Measurements from ENCODE around the gene PNPLA2.

PNPLA2 gene

GRCh38 chr11:782264-783174 lies 36.2 kb upstream of the PNPLA2 start:
- H3K36me3 Mint-ChIP-seq (ENCODE audit: low read depth), result peaks cover 10% of the 10 kb centered on the region
- peak overlapping the region; percentile 79 for H3K27ac Mint-ChIP-seq
- no peak for TF ChIP-seq CTCF (IDR thresholded peaks at IDR 0.05)

GRCh38 chr11:783581-784015 lies 35.1 kb upstream of the PNPLA2 start:
- peak; percentile 88 for DNase-seq
- Mint-ChIP-seq H3K9me3 (no peaks in the 10 kb centered on the region), H3K4me1 (peaks cover 38% of the 10 kb centered on the region), H3K4me3 (peak overlapping the region; percentile 48), H3K27ac (peak overlapping the region; percentile 73), H3K36me3 (ENCODE audit: low read depth) (peaks cover 10% of the 10 kb centered on the region), H3K27me3 (ENCODE audit: low read depth, poor library complexity) (peaks cover 12% of the 10 kb centered on the region)
- peak; percentile 77 for TF ChIP-seq CTCF (IDR thresholded peaks at IDR 0.05)

More at GRCh38 chr11:782264-783174, 36.2 kb upstream of the PNPLA2 start:
- Mint-ChIP-seq H3K4me3 (no peak overlapping the region), H3K4me1 (peaks cover 38% of the 10 kb centered on the region), H3K27me3 (ENCODE audit: low read depth, poor library complexity) (peaks cover 12% of the 10 kb centered on the region), H3K9me3 (no peaks in the 10 kb centered on the region)
- peak; percentile 4 for DNase-seq

DNA sequence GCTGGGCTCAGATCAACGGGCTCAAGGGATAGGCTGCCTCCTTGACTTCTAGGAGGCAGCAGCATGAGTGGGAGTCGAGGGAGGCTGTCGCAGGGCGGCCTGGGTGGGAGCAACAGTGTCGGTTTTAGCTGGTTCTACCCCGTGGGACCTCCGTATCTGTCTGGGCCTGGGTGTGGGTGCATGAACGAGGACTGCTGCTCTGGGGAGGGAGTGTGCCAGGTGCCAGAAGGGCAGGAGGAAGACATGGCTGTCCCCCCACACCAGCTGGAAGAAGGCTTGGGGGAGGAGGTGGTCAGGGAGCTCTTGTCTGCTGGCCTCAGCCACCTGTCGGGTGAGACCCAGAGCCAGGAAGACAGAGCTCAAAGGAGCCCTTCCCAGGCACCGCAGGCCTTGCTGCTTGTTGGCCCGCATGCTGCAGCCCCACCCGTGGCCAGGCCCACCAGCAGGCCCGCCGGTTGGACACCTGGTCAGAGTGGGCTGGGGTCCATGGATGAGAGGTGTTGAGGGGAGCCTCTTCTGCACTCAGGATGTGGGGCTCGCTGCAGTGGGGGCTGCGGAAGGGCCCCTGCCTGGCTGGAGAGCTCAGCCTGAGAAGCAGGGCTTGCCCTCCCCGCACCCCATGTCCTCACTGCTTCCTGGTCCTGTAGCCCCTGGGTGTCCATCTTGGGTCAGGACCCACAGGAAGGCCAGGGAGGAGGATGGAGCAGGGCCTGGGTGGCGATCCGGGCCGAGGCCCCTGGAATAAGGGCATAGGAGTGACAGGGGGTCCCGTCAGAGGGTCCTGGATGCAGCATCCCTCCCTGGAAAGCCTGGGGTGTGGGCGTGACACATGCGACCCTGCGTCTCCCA lies 32.3 kb upstream of the PNPLA2 start:
- Mint-ChIP-seq H3K9me3 (no peaks in the 10 kb centered on the region), H3K4me1 (peaks cover 32% of the 10 kb centered on the region), H3K27me3 (ENCODE audit: low read depth, poor library complexity) (peaks cover 15% of the 10 kb centered on the region), H3K4me3 (no peak overlapping the region), H3K36me3 (ENCODE audit: low read depth) (peaks cover 5% of the 10 kb centered on the region), H3K27ac (no peak overlapping the region)
- no peak for DNase-seq
- no peak for TF ChIP-seq CTCF (IDR thresholded peaks at IDR 0.05)

GRCh38 chr11:787084-787675 lies 31.5 kb upstream of the PNPLA2 start:
- Mint-ChIP-seq H3K27me3 (ENCODE audit: low read depth, poor library complexity) (peaks cover 15% of the 10 kb centered on the region), H3K27ac (no peak overlapping the region), H3K4me3 (no peak overlapping the region), H3K9me3 (no peaks in the 10 kb centered on the region), H3K36me3 (ENCODE audit: low read depth) (peaks cover 5% of the 10 kb centered on the region), H3K4me1 (peaks cover 29% of the 10 kb centered on the region)
- no peak for TF ChIP-seq CTCF (IDR thresholded peaks at IDR 0.05)
- DNase-seq, result no peak

GRCh38 chr11:788009-788640 lies 30.6 kb upstream of the PNPLA2 start:
- no peak for TF ChIP-seq CTCF (IDR thresholded peaks at IDR 0.05)

More at GRCh38 chr11:788009-788640, 30.6 kb upstream of the PNPLA2 start:
- H3K4me3 Mint-ChIP-seq, result no peak overlapping the region
- DNase-seq, result no peak
- no peaks in the 10 kb centered on the region for H3K9me3 Mint-ChIP-seq
- H3K36me3 Mint-ChIP-seq (ENCODE audit: low read depth), result peaks cover 5% of the 10 kb centered on the region
- H3K27ac Mint-ChIP-seq, result no peak overlapping the region
- H3K4me1 Mint-ChIP-seq, result peaks cover 25% of the 10 kb centered on the region
- peaks cover 11% of the 10 kb centered on the region for H3K27me3 Mint-ChIP-seq (ENCODE audit: low read depth, poor library complexity)

Data from nephron progenitor cell (in vitro differentiated cells).